OCI-LY3 (cell line): ENCODE data around the gene FAM50B.

Source experiments
- EZH2phosphoT487 ChIP-seq: fragments of 200-600 bp; shearing (Covaris generic); IDR thresholded peaks from 2 replicates; pipeline ENCODE4 v1.6.1; 2018; ENCODE audit warnings: antibody characterized with exemption, mixed run types, low read depth
- TF ChIP-seq, protein P1 (sequence below): fragments of 200-600, 300-600 bp; sonication (generic); IDR thresholded peaks from 2 replicates; pipeline ENCODE4 v1.5.1; 2014; ENCODE audit warnings: antibody characterized with exemption, low read length, low read depth

- TF ChIP-seq, protein P1, sequence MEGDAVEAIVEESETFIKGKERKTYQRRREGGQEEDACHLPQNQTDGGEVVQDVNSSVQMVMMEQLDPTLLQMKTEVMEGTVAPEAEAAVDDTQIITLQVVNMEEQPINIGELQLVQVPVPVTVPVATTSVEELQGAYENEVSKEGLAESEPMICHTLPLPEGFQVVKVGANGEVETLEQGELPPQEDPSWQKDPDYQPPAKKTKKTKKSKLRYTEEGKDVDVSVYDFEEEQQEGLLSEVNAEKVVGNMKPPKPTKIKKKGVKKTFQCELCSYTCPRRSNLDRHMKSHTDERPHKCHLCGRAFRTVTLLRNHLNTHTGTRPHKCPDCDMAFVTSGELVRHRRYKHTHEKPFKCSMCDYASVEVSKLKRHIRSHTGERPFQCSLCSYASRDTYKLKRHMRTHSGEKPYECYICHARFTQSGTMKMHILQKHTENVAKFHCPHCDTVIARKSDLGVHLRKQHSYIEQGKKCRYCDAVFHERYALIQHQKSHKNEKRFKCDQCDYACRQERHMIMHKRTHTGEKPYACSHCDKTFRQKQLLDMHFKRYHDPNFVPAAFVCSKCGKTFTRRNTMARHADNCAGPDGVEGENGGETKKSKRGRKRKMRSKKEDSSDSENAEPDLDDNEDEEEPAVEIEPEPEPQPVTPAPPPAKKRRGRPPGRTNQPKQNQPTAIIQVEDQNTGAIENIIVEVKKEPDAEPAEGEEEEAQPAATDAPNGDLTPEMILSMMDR = no peak
- no peak for TF ChIP-seq EZH2phosphoT487
Observed at GRCh38 chr6:3847521-3847920, 1.7 kb upstream of the FAM50B start.
